Stimulated activated CD4-positive, alpha-beta T cell treated with anti-CD3 and anti-CD28 coated beads, Interleukin-12 subunit alpha, Interleukin-12 subunit beta, amount 100 ng/mL, for 48 hours (primary cell): ENCODE data around the gene KRT6C.
"Not testable (repeated sequence)": the region's sequence is repeated elsewhere in the genome, so short reads cannot be mapped to it uniquely, and the experiment has no call there.

Experiments
- DNase-seq, 3 donors: peaks; one replicate each; pipeline ENCODE4 v3.0.0-alpha.2; 2020; ENCODE audit warnings: low read depth in 2 of 3, low spot score in 1 of 3

Gene KRT6C

DNA sequence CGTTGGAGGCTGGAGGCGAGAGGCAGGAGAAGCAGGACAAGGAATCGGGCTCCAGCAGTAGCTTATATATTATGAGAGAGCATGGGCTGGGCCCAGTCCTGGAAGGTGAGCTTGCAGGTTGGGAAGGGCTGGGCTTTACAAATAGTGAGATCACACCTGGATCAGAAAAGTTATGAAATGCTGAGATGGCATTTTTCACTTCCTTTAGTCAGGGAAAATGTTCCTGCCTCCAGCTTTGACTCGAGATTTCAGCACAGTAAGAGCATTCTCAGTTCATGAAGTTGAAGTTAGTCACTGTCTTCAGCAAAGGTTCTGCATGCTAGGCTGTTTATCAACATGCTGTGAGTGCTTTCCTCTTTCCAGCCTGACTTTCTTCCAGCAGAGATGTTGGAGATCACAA is at the start of gene KRT6C:
TSS of gene KRT6C (minus strand) at position 38 of the 400 bp plus-strand sequence. CDS start 68 bp downstream, outside the sequence.
- no peak for DNase-seq

DNA sequence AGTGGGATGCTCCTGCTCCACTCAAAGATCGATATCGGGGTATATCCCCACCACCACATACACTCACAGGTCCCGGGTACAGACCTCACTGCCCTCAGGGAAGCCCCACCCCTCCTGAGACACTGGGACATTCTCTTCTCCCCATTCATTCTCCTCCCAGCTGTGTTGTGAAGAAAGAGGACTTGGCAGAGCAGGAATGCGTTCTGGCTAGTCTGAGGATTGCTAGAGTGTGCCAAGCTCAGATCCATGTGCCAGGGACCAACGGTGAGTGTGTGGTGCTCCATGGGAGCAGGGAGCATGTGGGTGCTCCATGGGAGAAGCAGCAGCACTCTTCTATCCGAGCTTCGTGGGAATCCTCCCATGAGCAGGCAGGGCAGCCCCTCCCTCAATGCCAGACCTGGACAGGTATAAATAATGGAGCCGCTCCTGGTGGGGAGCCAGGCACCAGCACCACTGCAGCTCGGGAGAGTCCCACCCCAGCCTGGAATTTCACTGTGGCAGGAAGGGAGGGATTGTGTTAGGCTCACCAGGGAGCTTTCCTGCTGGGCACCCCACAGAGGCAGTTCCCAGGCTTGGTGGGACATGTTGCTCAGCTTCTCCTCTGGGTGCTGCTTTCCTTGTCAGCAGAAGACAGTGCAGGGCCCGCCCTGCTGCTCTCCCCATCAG is 48.9 kb upstream of the KRT6C start:
- DNase-seq = no peak

- no peak for DNase-seq
Measured at GRCh38 chr12:52521568-52522266, 48.1 kb upstream of the KRT6C start.

GRCh38 chr12:52521175-52521567 is 47.6 kb upstream of the KRT6C start:
- DNase-seq = no peak

- DNase-seq = no peak
Measured at GRCh38 chr12:52519826-52520662, 46.4 kb upstream of the KRT6C start, which contains the start of gene KRT5. TSS of gene KRT5 (minus strand) at chr12:52520394. CDS start at chr12:52520296, 98 bp downstream.

DNA sequence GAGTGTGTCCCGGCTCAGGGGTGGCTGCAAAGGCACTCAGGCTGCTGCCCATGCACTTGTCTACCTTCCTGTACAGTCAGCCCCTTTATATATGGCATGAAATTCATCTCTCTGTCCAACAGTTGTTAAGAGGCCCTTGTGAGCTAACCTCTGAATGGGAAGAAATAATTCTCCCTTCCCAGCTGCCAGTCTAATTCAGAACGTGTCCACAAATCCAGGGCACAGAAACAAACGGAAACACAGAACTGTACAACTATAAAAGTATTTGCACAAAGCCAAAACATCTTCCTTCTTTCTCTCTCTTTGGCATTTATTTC is 45.7 kb upstream of the KRT6C start:
- no peak for DNase-seq

GRCh38 chr12:52518574-52519386 is 45.2 kb upstream of the KRT6C start:
- no peak for DNase-seq

DNA sequence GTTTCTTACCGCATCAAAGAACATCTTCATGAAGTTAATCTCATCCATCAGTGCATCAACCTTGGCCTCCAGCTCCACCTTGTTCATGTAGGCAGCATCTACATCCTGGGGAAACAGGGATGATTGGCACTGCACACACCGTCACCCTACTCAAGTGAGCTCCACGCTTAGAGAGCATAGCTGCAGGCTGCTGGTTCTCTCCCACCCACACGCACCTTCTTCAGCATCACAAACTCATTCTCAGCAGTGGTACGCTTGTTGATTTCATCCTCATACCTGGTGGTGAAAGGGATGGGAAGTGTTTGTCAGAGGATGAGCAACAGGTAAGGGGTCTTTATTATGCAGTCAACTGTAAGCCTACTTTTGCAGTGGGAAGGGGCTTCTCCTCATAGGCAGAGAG is 44.3 kb upstream of the KRT6C start:
- no peak for DNase-seq

GRCh38 chr12:52517005-52517835 is 43.6 kb upstream of the KRT6C start:
- no peak for DNase-seq

- no peak for DNase-seq
Measured at GRCh38 chr12:52515927-52516831, 42.6 kb upstream of the KRT6C start.

GRCh38 chr12:52515319-52515646 is 41.7 kb upstream of the KRT6C start:
- no peak for DNase-seq

DNA sequence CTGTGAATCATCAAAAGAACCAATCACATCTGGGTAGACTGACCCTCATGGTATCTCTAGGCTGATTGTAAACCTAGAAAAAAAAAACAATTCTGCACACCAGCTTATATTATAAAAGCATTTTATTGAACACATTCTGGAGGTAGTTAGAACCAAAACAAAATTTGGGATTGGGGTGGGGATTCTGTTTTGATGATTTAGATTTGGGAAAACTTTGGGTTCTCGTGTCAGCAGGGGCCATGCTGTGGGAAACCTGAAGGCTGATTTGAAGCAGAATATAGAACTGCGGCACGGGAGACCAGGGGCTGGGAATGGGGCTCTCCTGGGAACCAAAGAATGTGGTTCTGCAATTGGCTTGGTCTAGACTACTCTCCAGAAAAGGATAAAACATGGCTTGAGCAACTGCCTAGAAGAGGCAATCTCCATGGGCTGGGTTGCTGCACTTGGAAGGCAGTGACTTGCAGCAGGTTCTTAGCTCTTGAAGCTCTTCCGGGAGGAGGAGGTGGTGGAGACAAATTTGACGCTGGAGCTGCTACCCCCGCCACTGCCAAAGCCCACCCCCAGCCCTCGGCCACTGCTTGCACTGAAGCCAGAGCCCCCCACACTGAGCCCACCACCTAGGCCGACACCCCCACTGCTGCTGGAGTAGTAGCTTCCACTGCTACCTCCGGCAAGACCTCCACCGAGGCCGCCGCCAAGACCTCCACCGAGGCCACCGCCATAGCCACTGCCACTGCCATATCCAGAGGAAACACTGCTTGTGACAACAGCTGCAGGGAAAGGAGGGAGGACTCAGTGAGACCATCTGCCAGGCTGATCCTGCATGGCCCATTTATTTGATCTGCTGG is 41.1 kb upstream of the KRT6C start:
- no peak for DNase-seq

DNA sequence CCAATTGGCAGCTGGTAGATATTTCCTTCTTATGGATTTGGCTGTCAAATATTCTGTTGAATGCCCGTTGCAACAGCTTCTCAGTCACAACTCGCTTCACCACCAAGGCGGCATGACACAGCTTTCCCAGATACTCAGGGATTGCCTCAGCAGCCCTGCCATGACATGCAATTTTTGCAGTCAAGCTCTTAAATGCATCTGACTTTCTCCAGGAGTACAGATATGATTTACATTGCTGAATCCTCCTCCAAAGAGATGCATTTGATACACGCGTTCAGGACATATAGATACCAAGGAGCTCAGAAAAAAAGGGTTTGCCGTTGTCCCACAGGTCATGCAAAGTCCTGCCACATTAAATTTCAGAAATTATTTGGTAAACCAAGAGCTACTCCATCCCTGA is 40.1 kb upstream of the KRT6C start:
- no peak for DNase-seq

DNA sequence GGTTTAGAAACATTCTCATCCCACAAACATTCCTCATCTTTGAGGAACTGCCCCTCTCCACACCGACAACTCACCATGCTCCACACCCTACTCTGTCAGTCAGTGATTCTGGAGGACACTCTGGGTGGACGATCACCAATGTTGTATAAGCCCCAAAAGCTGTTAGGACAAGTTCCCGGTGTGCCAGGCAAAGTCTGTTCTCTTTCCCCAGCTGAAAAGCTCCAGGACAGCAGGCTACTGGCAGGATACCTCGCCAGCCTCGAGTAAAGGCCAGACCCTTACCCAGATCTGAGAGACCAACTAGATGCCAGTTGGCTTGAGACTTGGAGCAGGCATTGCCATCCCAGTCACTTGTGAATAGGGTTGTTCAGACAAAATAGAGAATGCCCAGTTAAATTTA is 34.6 kb upstream of the KRT6C start:
- DNase-seq = no peak

GRCh38 chr12:52506858-52507715 is 33.5 kb upstream of the KRT6C start:
- DNase-seq = no peak

DNA sequence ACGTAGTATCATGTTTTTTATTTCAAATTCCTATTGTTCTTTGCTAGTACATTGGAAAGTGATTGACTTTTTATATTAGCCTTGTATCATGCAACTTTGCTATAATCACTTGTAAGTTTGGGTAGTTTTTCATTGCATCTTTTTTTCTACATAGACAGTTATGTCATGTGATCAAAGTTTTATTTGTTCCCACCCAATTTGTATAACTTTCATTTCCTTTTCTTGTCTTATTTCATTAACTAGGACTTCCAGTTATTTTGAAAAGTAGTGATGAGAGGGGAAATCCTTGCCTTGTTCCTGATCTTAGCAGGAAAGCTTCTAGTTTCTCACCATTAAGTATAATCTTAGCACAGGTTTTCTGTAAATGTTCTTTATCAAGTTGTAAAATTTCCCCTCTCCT is 29.3 kb upstream of the KRT6C start:
- no peak for DNase-seq

GRCh38 chr12:52501490-52501889 is 27.9 kb upstream of the KRT6C start:
- no peak for DNase-seq

DNA sequence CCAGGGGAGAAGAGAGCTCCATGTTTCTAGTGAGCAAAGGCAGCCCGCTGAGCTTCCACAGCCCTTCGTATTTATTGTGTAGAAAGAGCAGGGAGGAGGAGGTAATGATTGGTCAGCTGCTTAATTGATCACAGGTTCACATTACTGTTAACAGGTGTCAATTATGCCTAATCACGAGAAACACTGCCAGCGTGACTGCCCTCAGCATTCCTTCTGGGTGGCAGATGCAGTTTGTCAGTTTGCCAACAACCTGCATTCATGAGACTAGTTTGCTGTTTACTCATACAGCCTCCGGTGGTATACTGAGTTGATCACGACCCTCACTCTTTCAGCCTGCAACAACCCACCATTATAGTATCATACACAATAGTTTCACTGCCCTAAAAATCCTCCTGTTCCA is 27.0 kb upstream of the KRT6C start:
- DNase-seq = not testable (repeated sequence)
